PC-9 (cell line): Measurements from ENCODE around the gene POU4F2. TPM values are rescaled to one million over a fixed set of nuclear protein-coding genes. Genes with fewer than 3 reads are reported as not detected.
"Not testable (repeated sequence)": the region's sequence is repeated elsewhere in the genome, so short reads cannot be mapped to it uniquely, and the experiment has no call there.

Experiments used
- BruUV-seq: library from RNA; stranded (reverse); fragments of 400-500 nt; replicated peaks from 2 replicates; lab custom pipeline; 2021; lab: Mats Ljungman, UMichigan
- CTCF ChIA-PET: fragments of 300-600 bp; sonication (Branson Sonifier 250); formaldehyde crosslinking; loops from one replicate; lab custom pipeline; 2022; ENCODE audit warnings: antibody characterized with exemption; lab: Charles Lee
- POLR2A ChIA-PET: fragments of 300-600 bp; sonication (Branson Sonifier 250); formaldehyde crosslinking; loops from one replicate; lab custom pipeline; 2022; ENCODE audit warnings: antibody characterized with exemption; ENCODE audit not compliant: unreplicated experiment; lab: Charles Lee
- DNase-seq, 2 experiments: peaks; one replicate each; pipeline versions ENCODE4 v3.0.0 to v3.0.0-alpha.2; 2015 to 2022; ENCODE audit warnings: mixed read lengths in 1 of 2
- H2AFZ ChIP-seq: fragments of 200-600 bp; sonication (generic); 2 replicates; pipeline ENCODE4 v1.8.1; 2017; ENCODE audit warnings: antibody characterized with exemption
- H3F3A ChIP-seq: fragments of 200-600 bp; sonication (generic); 2 replicates; pipeline ENCODE4 v1.8.1; 2017; ENCODE audit warnings: antibody characterized with exemption, mild to moderate bottlenecking, low read depth; ENCODE audit not compliant: insufficient read depth
- H3K27ac ChIP-seq: fragments of 200-600 bp; sonication (generic); 2 replicates; pipeline ENCODE4 v1.6.1; 2016; ENCODE audit warnings: mixed run types
- H3K27me3 ChIP-seq: fragments of 200-600 bp; sonication (generic); 2 replicates; pipeline ENCODE4 v1.6.1; 2016; ENCODE audit warnings: low read depth, mixed run types; ENCODE audit not compliant: insufficient read depth
- H3K36me3 ChIP-seq: fragments of 200-600 bp; sonication (generic); 2 replicates; pipeline ENCODE4 v1.6.1; 2016; ENCODE audit warnings: low read depth, mixed run types
- H3K4me1 ChIP-seq: fragments of 200-600 bp; sonication (generic); replicated peaks from 2 replicates; pipeline ENCODE4 v1.6.1; 2016; ENCODE audit warnings: mixed run types; ENCODE audit not compliant: insufficient read depth
- H3K4me2 ChIP-seq: fragments of 200-600 bp; sonication (generic); 2 replicates; pipeline ENCODE4 v1.6.1; 2017; ENCODE audit warnings: mixed run types
- H3K4me3 ChIP-seq: fragments of 200-600 bp; sonication (generic); 2 replicates; pipeline ENCODE4 v1.6.1; 2016; ENCODE audit warnings: mixed run types
- H3K79me2 ChIP-seq: fragments of 200-600 bp; sonication (generic); 2 replicates; pipeline ENCODE4 v1.6.1; 2017; ENCODE audit warnings: low read depth, mixed run types
- H3K9me2 ChIP-seq: fragments of 200-600 bp; sonication (generic); 2 replicates; pipeline ENCODE4 v1.8.1; 2017; ENCODE audit warnings: mild to moderate bottlenecking; ENCODE audit not compliant: insufficient read depth
- H3K9me3 ChIP-seq: fragments of 200-600 bp; sonication (generic); 2 replicates; pipeline ENCODE4 v1.8.1; 2016; ENCODE audit warnings: low read depth; ENCODE audit not compliant: insufficient read depth
- H4K20me1 ChIP-seq: fragments of 200-600 bp; sonication (generic); 2 replicates; pipeline ENCODE4 v1.8.1; 2017; ENCODE audit not compliant: insufficient read depth
- CTCF ChIP-seq: fragments of 200-600 bp; sonication (generic); conservative IDR thresholded peaks from 2 replicates; pipeline ENCODE4 v1.6.1; 2017; ENCODE audit warnings: mixed run types, antibody characterized with exemption, mild to moderate bottlenecking, moderate library complexity
- EZH2 ChIP-seq: fragments of 200-600 bp; sonication (generic); IDR thresholded peaks from 2 replicates; pipeline ENCODE4 v1.8.0; 2017; ENCODE audit warnings: antibody characterized with exemption, low read depth
- intact Hi-C: fragments of 100-400 bp; cut with micrococcal nuclease; formaldehyde crosslinking; loops from one replicate; pipeline ENCODE4 v1.10.0; 2022; ENCODE audit not compliant: unreplicated experiment
- total RNA-seq: library from RNA; stranded (reverse); gene quantifications from 2 replicates; pipeline ENCODE4 v1.2.3, GENCODE V29; 2021

The POU4F2 gene
- total RNA-seq, 1 experiment from 2014 or later, result not detected

GRCh38 chr4:146661367-146661766, 22.7 kb downstream of the POU4F2 start:
- H3F3A ChIP-seq, result no peaks in the 10 kb centered on the region
- no peak for TF ChIP-seq EZH2
- TF ChIP-seq CTCF, result no peak
- no peaks in the 10 kb centered on the region for H3K9me3 ChIP-seq
- CTCF ChIA-PET, result no interaction called here
- H4K20me1 ChIP-seq, result no peaks in the 10 kb centered on the region
- H2AFZ ChIP-seq, result no peak overlapping the region
- H3K4me1 ChIP-seq, result no peaks in the 10 kb centered on the region
- intact Hi-C loops, result no loop called here
- no peaks in the 10 kb centered on the region for H3K36me3 ChIP-seq
- POLR2A ChIA-PET, result no interaction called here
- H3K4me2 ChIP-seq, result no peak overlapping the region
- BruUV-seq, result no TSS peak
- H3K27ac ChIP-seq, result no peak overlapping the region
- no peaks in the 10 kb centered on the region for H3K27me3 ChIP-seq
- no peak for DNase-seq
- no peak overlapping the region for H3K4me3 ChIP-seq
- no peaks in the 10 kb centered on the region for H3K9me2 ChIP-seq
- no peaks in the 10 kb centered on the region for H3K79me2 ChIP-seq

GRCh38 chr4:146663968-146664311, 25.2 kb downstream of the POU4F2 start:
- POLR2A ChIA-PET, H2AFZ ChIP-seq, BruUV-seq, H3K9me3 ChIP-seq, H3K27ac ChIP-seq, H3K36me3 ChIP-seq, H4K20me1 ChIP-seq, intact Hi-C loops, H3K27me3 ChIP-seq, DNase-seq, H3K79me2 ChIP-seq, H3K4me1 ChIP-seq, H3K9me2 ChIP-seq, H3F3A ChIP-seq, H3K4me2 ChIP-seq, H3K4me3 ChIP-seq: not testable (repeated sequence)
- CTCF ChIA-PET, result interaction anchor here (0.6 kb wide), 1 partner anchor 404 kb away, joined by 7 read pairs; no protein-coding TSS in a partner anchor

GRCh38 chr4:146674829-146675570, 36.3 kb downstream of the POU4F2 start:
- Histone ChIP-seq H3K36me3 (no peaks in the 10 kb centered on the region), H3K4me2 (no peak overlapping the region), H3K9me3 (no peaks in the 10 kb centered on the region), H3K79me2 (no peaks in the 10 kb centered on the region), H3K9me2 (no peaks in the 10 kb centered on the region), H3K27ac (no peak overlapping the region), H3K27me3 (no peaks in the 10 kb centered on the region), H2AFZ (no peak overlapping the region), H4K20me1 (no peaks in the 10 kb centered on the region), H3K4me3 (no peak overlapping the region), H3K4me1 (no peaks in the 10 kb centered on the region), H3F3A (no peaks in the 10 kb centered on the region)
- intact Hi-C loops, result no loop called here
- DNase-seq, result no peak
- CTCF ChIA-PET, result no interaction called here
- BruUV-seq, result no TSS peak
- no peak for TF ChIP-seq EZH2
- POLR2A ChIA-PET, result no interaction called here

Other genes starting within 250 kb of the POU4F2 start
- gene SLC10A7, start 117.0 kb upstream of the POU4F2 start, total RNA-seq, result 4.8 and 11.4 TPM in 2 replicates